ENCODE data around the gene RBM47. TPM values are rescaled to one million over a fixed set of nuclear protein-coding genes. Genes with fewer than 3 reads are reported as not detected.

RBM47 gene
- total and polyA plus RNA-seq, 2 experiments from 2014 or later: 35.6 to 139 TPM

- Mint-ChIP-seq H3K27ac (no peak overlapping the region), H3K4me1 (peaks cover 18% of the 10 kb centered on the region), H3K4me3 (no peak overlapping the region), H3K36me3 (ENCODE audit: low read depth) (peaks cover 51% of the 10 kb centered on the region), H3K9me3 (peaks cover 20% of the 10 kb centered on the region), H3K27me3 (ENCODE audit: insufficient read depth, low read depth, poor library complexity) (peaks cover 6% of the 10 kb centered on the region)
- no peak overlapping the region for H3K4me3 ChIP-seq
- DNase-seq (ENCODE audit: low spot score) (no peak), ATAC-seq (no peak)
- no peak overlapping the region for H3K4me2 ChIP-seq
- peaks cover 29% of the 10 kb centered on the region for H4K20me1 ChIP-seq (replicated peaks; ENCODE audit: insufficient read depth)
- H3K27me3 ChIP-seq (ENCODE audit: insufficient read depth): no peaks in the 10 kb centered on the region
- H2AFZ ChIP-seq: no peak overlapping the region
- no peak for TF ChIP-seq CREB1 (CRISPR knock-in tag; IDR thresholded peaks at IDR 0.05; ENCODE audit: low read depth)
- no peak for TF ChIP-seq POLR2AphosphoS5 (IDR thresholded peaks at IDR 0.05; ENCODE audit: low read depth)
- TF ChIP-seq ETS1 (IDR thresholded peaks at IDR 0.05): no peak
- TF ChIP-seq CTCF (conservative IDR thresholded peaks at IDR 0.05; ENCODE audit: low read depth in 2 of 2): no peak
- TF ChIP-seq, protein P1, sequence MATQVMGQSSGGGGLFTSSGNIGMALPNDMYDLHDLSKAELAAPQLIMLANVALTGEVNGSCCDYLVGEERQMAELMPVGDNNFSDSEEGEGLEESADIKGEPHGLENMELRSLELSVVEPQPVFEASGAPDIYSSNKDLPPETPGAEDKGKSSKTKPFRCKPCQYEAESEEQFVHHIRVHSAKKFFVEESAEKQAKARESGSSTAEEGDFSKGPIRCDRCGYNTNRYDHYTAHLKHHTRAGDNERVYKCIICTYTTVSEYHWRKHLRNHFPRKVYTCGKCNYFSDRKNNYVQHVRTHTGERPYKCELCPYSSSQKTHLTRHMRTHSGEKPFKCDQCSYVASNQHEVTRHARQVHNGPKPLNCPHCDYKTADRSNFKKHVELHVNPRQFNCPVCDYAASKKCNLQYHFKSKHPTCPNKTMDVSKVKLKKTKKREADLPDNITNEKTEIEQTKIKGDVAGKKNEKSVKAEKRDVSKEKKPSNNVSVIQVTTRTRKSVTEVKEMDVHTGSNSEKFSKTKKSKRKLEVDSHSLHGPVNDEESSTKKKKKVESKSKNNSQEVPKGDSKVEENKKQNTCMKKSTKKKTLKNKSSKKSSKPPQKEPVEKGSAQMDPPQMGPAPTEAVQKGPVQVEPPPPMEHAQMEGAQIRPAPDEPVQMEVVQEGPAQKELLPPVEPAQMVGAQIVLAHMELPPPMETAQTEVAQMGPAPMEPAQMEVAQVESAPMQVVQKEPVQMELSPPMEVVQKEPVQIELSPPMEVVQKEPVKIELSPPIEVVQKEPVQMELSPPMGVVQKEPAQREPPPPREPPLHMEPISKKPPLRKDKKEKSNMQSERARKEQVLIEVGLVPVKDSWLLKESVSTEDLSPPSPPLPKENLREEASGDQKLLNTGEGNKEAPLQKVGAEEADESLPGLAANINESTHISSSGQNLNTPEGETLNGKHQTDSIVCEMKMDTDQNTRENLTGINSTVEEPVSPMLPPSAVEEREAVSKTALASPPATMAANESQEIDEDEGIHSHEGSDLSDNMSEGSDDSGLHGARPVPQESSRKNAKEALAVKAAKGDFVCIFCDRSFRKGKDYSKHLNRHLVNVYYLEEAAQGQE (IDR thresholded peaks at IDR 0.05; ENCODE audit: unreplicated experiment): no peak
- no peak for TF ChIP-seq EZH2 (IDR thresholded peaks at IDR 0.05; ENCODE audit: low read depth, unreplicated experiment)
- TF ChIP-seq ZNF114 (CRISPR knock-in tag; IDR thresholded peaks at IDR 0.05): no peak
- TF ChIP-seq JUNB (IDR thresholded peaks at IDR 0.05; ENCODE audit: unreplicated experiment): no peak
- TF ChIP-seq ZNF331 (CRISPR knock-in tag; IDR thresholded peaks at IDR 0.05; ENCODE audit: low read depth): no peak
- H3K27ac ChIP-seq (ENCODE audit: low read depth): no peak overlapping the region
- peaks cover 15% of the 10 kb centered on the region for H3K36me3 ChIP-seq (ENCODE audit: insufficient read depth)
- peaks cover 7% of the 10 kb centered on the region; the same call in 1 of the 2 replicates for H3K4me1 ChIP-seq (ENCODE audit: insufficient read depth)
- 0 out of 2 replicates have a peak, but pooled peaks cover 8% of the 10 kb centered on the region for H3F3A ChIP-seq (replicated peaks; ENCODE audit: low read depth)
- H3K79me2 ChIP-seq (replicated peaks; ENCODE audit: insufficient read depth): peaks cover 99% of the 10 kb centered on the region
- no peaks in the 10 kb centered on the region for H3K9me2 ChIP-seq (ENCODE audit: insufficient read depth)
These were observed 58.5 kb downstream of the RBM47 start for GRCh38 chr4:40571208-40571607.

All from GM23338 (cell line).